HepG2 (cell line): ENCODE data around the gene ITPR1. TPM values are rescaled to one million over a fixed set of nuclear protein-coding genes. Genes with fewer than 3 reads are reported as not detected.

Experiments
- ATAC-seq: fragments of 200-7000 bp; cut with Tn5 transposase; 3 replicates; pipeline ENCODE4 v1.9.1; 2020; ENCODE audit warnings: mild to moderate bottlenecking, moderate library complexity
- BruUV-seq: library from RNA; stranded (reverse); fragments of 400-500 nt; replicated peaks from 2 replicates; lab custom pipeline; 2021; lab: Mats Ljungman, UMichigan
- CTCF ChIA-PET: fragments of 300-600 bp; formaldehyde crosslinking; extraction: SDS; loops from one replicate; lab custom pipeline; 2021; ENCODE audit warnings: low total read pairs, inconsistent platforms, low intra/inter-chr PET ratio; lab: Yijun Ruan, JAX
- POLR2A ChIA-PET: fragments of 350-600 bp; sonication (Branson Sonifier 250); formaldehyde crosslinking; loops from one replicate; lab custom pipeline; 2020; ENCODE audit warnings: antibody characterized with exemption, inconsistent platforms; lab: Yijun Ruan, JAX
- DNase-seq: peaks from one replicate; pipeline ENCODE4 v3.0.0-alpha.2; 2015; ENCODE audit warnings: low spot score
- FAIRE-seq: peaks from 3 replicates; lab custom pipeline; 2011; peaks lifted over from hg19 to GRCh38; lab: Jason Lieb, UNC
- H2AFZ ChIP-seq: one replicate; pipeline ENCODE4 v1.6.1; 2011; ENCODE audit warnings: low read length, inconsistent platforms
- H3K27ac ChIP-seq: fragments of 300-600 bp; 3 replicates; pipeline ENCODE4 v1.8.0; 2011; ENCODE audit warnings: mixed run types, mild to moderate bottlenecking, mixed read lengths, low read length, inconsistent platforms; ENCODE audit not compliant: insufficient read depth; ENCODE audit errors: extremely low read length
- H3K27me3 ChIP-seq, 2 experiments: fragments of 200-600 bp in 1 of 2; 2 replicates in 1 of 2; 3 replicates in 1 of 2; pipeline versions ENCODE4 v1.6.0 to v1.8.0; 2011; ENCODE audit warnings: low read length in 2 of 2, mild to moderate bottlenecking in 2 of 2, moderate library complexity in 2 of 2, inconsistent platforms in 1 of 2; ENCODE audit not compliant: insufficient read depth in 2 of 2, control insufficient read depth in 1 of 2
- H3K36me3 ChIP-seq, 2 experiments: fragments of 200-600 bp in 1 of 2; replicated peaks in 1 of 2; 2 replicates in 1 of 2; 3 replicates in 1 of 2; pipeline versions ENCODE4 v1.5.1 to v1.8.0; 2011; ENCODE audit warnings: low read length in 2 of 2, inconsistent platforms in 1 of 2; ENCODE audit not compliant: insufficient read depth in 2 of 2, control insufficient read depth in 1 of 2
- H3K4me1 ChIP-seq: 2 replicates; pipeline ENCODE4 v1.5.1; 2012; ENCODE audit warnings: low read length, inconsistent platforms; ENCODE audit not compliant: insufficient read depth
- H3K4me2 ChIP-seq: 2 replicates; pipeline ENCODE4 v1.6.0; 2011; ENCODE audit warnings: low read depth, low read length, inconsistent platforms
- H3K4me3 ChIP-seq, 3 experiments: fragments of 200-600 bp in 1 of 3; sonication (generic), shearing (Covaris generic) in 1 of 3; replicated peaks in 1 of 3; 2 replicates each; pipeline ENCODE4 v1.5.1; 2011 to 2016; ENCODE audit warnings: low read length in 3 of 3, inconsistent platforms in 2 of 3, low read depth in 2 of 3, mild to moderate bottlenecking in 2 of 3, control low read depth in 1 of 3, mixed read lengths in 1 of 3; ENCODE audit not compliant: insufficient read depth in 1 of 3
- H3K79me2 ChIP-seq: one replicate; pipeline ENCODE4 v1.6.1; 2011; ENCODE audit warnings: low read length, inconsistent platforms; ENCODE audit not compliant: insufficient read depth
- H3K9ac ChIP-seq: 2 replicates; pipeline ENCODE4 v1.6.0; 2011; ENCODE audit warnings: mild to moderate bottlenecking, low read depth, low read length, inconsistent platforms; ENCODE audit not compliant: insufficient read depth
- H3K9me3 ChIP-seq: 2 replicates; pipeline ENCODE4 v1.5.1; 2012; ENCODE audit warnings: mild to moderate bottlenecking, low read length
- H4K20me1 ChIP-seq: 2 replicates; pipeline ENCODE4 v1.6.0; 2011; ENCODE audit warnings: inconsistent platforms, mild to moderate bottlenecking, low read length, moderate library complexity; ENCODE audit not compliant: insufficient read depth
- BHLHE40 ChIP-seq: IDR thresholded peaks from 2 replicates; pipeline ENCODE4 v1.6.1; 2011; ENCODE audit warnings: low read length, improper control_type of control experiment
- DNMT1 ChIP-seq: sonication (generic); formaldehyde crosslinking; IDR thresholded peaks from 2 replicates; pipeline ENCODE4 v1.5.1; 2020; ENCODE audit warnings: mild to moderate bottlenecking, missing genetic modification reagents
- DNMT3B ChIP-seq: conservative IDR thresholded peaks from 2 replicates; pipeline ENCODE4 v1.6.1; 2016; ENCODE audit warnings: missing biosample characterization, control low read depth
- ELK4 ChIP-seq: sonication (generic); formaldehyde crosslinking; IDR thresholded peaks from 2 replicates; pipeline ENCODE4 v1.9.0; 2021; ENCODE audit warnings: missing genetic modification reagents, borderline replicate concordance
- ESRRA ChIP-seq: sonication (generic); formaldehyde crosslinking; IDR thresholded peaks from 2 replicates; pipeline ENCODE4 v1.5.1; 2020; ENCODE audit warnings: mild to moderate bottlenecking, low read depth, missing genetic modification reagents
- KMT2B ChIP-seq: IDR thresholded peaks from 2 replicates; pipeline ENCODE4 v1.6.1; 2016; ENCODE audit warnings: missing genetic modification reagents, missing compliant biosample characterization
- MXI1 ChIP-seq: IDR thresholded peaks from 3 replicates; pipeline ENCODE4 v1.6.1; 2012; ENCODE audit warnings: low read depth, low read length, inconsistent platforms, borderline replicate concordance
- NFATC3 ChIP-seq: sonication (generic); formaldehyde crosslinking; IDR thresholded peaks from 2 replicates; pipeline ENCODE4 v1.5.1; 2020; ENCODE audit warnings: mild to moderate bottlenecking, missing genetic modification reagents
- SKI ChIP-seq: fragments of 450-650 bp; IDR thresholded peaks from one replicate; pipeline ENCODE4 v1.6.1; 2018; ENCODE audit warnings: mild to moderate bottlenecking; ENCODE audit not compliant: partially characterized antibody
- WIZ ChIP-seq: sonication (generic); formaldehyde crosslinking; IDR thresholded peaks from 2 replicates; pipeline ENCODE4 v1.5.1; 2020; ENCODE audit warnings: mild to moderate bottlenecking, missing genetic modification reagents
- ZBTB26 ChIP-seq: IDR thresholded peaks from 2 replicates; pipeline ENCODE4 v1.6.1; 2016; ENCODE audit warnings: missing compliant biosample characterization, missing genetic modification reagents, borderline replicate concordance
- ZBTB7A ChIP-seq: sonication (generic); formaldehyde crosslinking; IDR thresholded peaks from 2 replicates; pipeline ENCODE4 v1.8.0; 2022; ENCODE audit warnings: mild to moderate bottlenecking, missing genetic modification reagents
- ZFP82 ChIP-seq: sonication (generic); formaldehyde crosslinking; IDR thresholded peaks from 2 replicates; pipeline ENCODE4 v1.5.1; 2020; ENCODE audit warnings: mild to moderate bottlenecking, missing genetic modification reagents, borderline replicate concordance
- ZNF205 ChIP-seq: IDR thresholded peaks from 2 replicates; pipeline ENCODE4 v1.6.1; 2018; ENCODE audit warnings: missing biosample characterization, missing genetic modification reagents
- ZNF841 ChIP-seq: sonication (generic); formaldehyde crosslinking; IDR thresholded peaks from 2 replicates; pipeline ENCODE4 v1.8.1; 2023; ENCODE audit warnings: missing genetic modification reagents, borderline replicate concordance
- WGBS: methylation state at CpG from one replicate; pipeline ENCODE4 v1.1.6; 2017; ENCODE audit warnings: low lambda C conversion rate; 5-methylcytosine and 5-hydroxymethylcytosine counted together
- in situ Hi-C: cut with HindIII; loops from 2 replicates; pipeline ENCODE4 v1.10.0; 2017; ENCODE audit warnings: low pct_unique_long_range_greater_than_20kb; ENCODE audit not compliant: extremely low pct_ligation_motif_present
- intact Hi-C: fragments of 100-400 bp; cut with micrococcal nuclease; formaldehyde crosslinking; loops from one replicate; pipeline ENCODE4 v1.10.0; 2022; ENCODE audit not compliant: unreplicated experiment
- polyA plus RNA-seq, 8 experiments: library from polyadenylated mRNA; depleted of rRNA in 3 of 8; stranded (reverse) in 7 of 8; unstranded in 1 of 8; fragments of >200 nt; fragmentation: Illumina TruSeq in 4 of 8; extraction: Trizol in 4 of 8; gene quantifications; 2 replicates each; pipeline versions ENCODE4 v1.2.1 to v1.2.3, GENCODE V29; 2011 to 2016; ENCODE audit warnings: low read depth in 4 of 8, missing spikeins in 1 of 8, mixed read lengths in 1 of 8; ENCODE audit not compliant: insufficient read depth in 1 of 8
- total RNA-seq, 5 experiments: library from RNA; depleted of rRNA; stranded (reverse); fragments of >200 nt; fragmentation: Illumina TruSeq; extraction: Trizol; gene quantifications; 2 replicates each; pipeline ENCODE4 v1.2.3, GENCODE V29; 2016; ENCODE audit warnings: low read depth in 1 of 5

Gene ITPR1
- total and polyA plus RNA-seq, 2 of the 13 experiments (the other 11 are each of a cell fraction or from before 2014, with no cell fraction given), result 10.0 to 11.4 TPM

GRCh38 chr3:4716706-4717362 is 223.7 kb downstream of the ITPR1 start:
- FAIRE-seq (no peak), DNase-seq (no peak), ATAC-seq (no peak)
- no peak overlapping the region for H3K27ac ChIP-seq
- ChIA-PET CTCF (no interaction called here), POLR2A (no interaction called here)
- H3K4me3 ChIP-seq, result no peak overlapping the region
- TF ChIP-seq ZFP82, result no peak
- TF ChIP-seq WIZ (CRISPR knock-in tag), result no peak
- no peak for TF ChIP-seq ESRRA (CRISPR knock-in tag)
- TF ChIP-seq ZNF841 (CRISPR knock-in tag), result no peak
- no peak for TF ChIP-seq SKI
- no peak for TF ChIP-seq DNMT1 (CRISPR knock-in tag)
- TF ChIP-seq BHLHE40, result no peak
- no peak for TF ChIP-seq ZNF205 (CRISPR knock-in tag)
- no peak for TF ChIP-seq ZBTB7A (CRISPR knock-in tag)
- no peak for TF ChIP-seq MXI1
- TF ChIP-seq NFATC3 (CRISPR knock-in tag), result no peak
- TF ChIP-seq KMT2B (CRISPR knock-in tag), result no peak
- no peak for TF ChIP-seq ZBTB26 (CRISPR knock-in tag)
- TF ChIP-seq DNMT3B (CRISPR knock-in tag), result no peak
- TF ChIP-seq ELK4, result no peak
- peaks cover 4 to 15% of the 10 kb centered on the region in 2 experiments; a peak in 3 of 5 replicates for H3K36me3 ChIP-seq
- no peaks in the 10 kb centered on the region for H3K9me3 ChIP-seq
- intact Hi-C loops, result no loop called here
- H3K27me3 ChIP-seq, result no peaks in the 10 kb centered on the region
- in situ Hi-C loops, result no loop called here
- H3K9ac ChIP-seq, result no peak overlapping the region
- no TSS peak for BruUV-seq
- H3K79me2 ChIP-seq, result no peaks in the 10 kb centered on the region
- no peaks in the 10 kb centered on the region for H4K20me1 ChIP-seq
- H3K4me1 ChIP-seq, result peaks cover 16% of the 10 kb centered on the region; the same call in 1 of the 2 replicates
- WGBS, result 92% methylated on average over 14 of the region's 14 CpGs
- H3K4me2 ChIP-seq, result no peak overlapping the region
- no peak overlapping the region for H2AFZ ChIP-seq
